Stimulated activated effector memory CD8-positive, alpha-beta T cell treated with anti-CD3 and anti-CD28 coated beads, Interleukin-12 subunit alpha, Interleukin-12 subunit beta, amount 100 ng/mL, for 72 hours (primary cell): Measurements from ENCODE around the gene SLC25A38.
A peak's percentile ranks its signal among the peaks of the same experiment; 100 is the strongest.
"Not testable (repeated sequence)": the region's sequence is repeated elsewhere in the genome, so short reads cannot be mapped to it uniquely, and the experiment has no call there.

Experiments
- ATAC-seq: fragments of 150-1000 bp; cut with Tn5 transposase; 2 replicates; pipeline ENCODE4 v1.10.0; 2021
- DNase-seq, 2 donors: peaks; one replicate each; pipeline ENCODE4 v3.0.0; 2021 to 2022; ENCODE audit warnings: low spot score in 2 of 2
- H3K27ac Mint-ChIP-seq: one replicate; pipeline ENCODE4 v1.8.0; 2022; ENCODE audit warnings: mild to moderate bottlenecking, mixed read lengths
- H3K36me3 Mint-ChIP-seq: one replicate; pipeline ENCODE4 v1.8.0; 2022; ENCODE audit warnings: mild to moderate bottlenecking, mixed read lengths
- H3K4me1 Mint-ChIP-seq: one replicate; pipeline ENCODE4 v1.8.0; 2022; ENCODE audit warnings: mixed read lengths
- H3K4me3 Mint-ChIP-seq: one replicate; pipeline ENCODE4 v1.8.0; 2022; ENCODE audit warnings: mild to moderate bottlenecking, mixed read lengths
- H3K9me3 Mint-ChIP-seq: one replicate; pipeline ENCODE4 v1.8.0; 2022; ENCODE audit warnings: mixed read lengths

Gene SLC25A38

DNA sequence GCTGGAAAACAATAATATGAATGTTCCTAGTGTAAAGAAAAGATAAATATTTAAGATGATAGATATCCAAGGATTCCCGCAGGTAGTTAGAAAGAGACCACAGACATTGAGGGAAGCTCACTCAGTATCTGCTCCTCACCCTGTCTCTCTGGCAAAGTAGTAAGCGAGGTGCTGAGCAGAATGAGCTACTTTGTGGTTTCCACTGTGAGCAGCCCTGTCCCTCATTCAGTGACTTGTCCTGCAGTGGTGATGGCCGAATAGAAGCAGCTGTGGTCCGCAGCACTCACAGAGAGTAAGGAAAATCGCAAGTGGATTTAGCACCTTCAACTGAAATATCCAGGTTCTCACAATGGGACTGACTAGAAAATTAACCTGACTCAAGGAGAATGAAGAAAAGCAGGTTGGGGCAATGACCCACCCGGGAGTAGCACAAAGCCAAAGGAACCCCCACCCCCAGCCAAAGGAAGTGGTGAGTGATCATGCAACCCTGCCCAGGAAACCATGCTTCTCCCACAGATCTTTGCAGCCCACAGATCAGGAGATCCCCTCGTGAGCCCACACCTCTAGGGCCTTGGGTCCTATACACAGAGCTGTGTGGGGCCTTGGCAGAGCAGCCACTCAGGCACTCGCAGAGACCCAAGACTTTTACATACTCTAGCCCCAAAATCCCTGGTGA is 21.8 kb upstream of the SLC25A38 start:
- DNase-seq (peak; percentile 27 to 70), ATAC-seq (peak; percentile 97)
- Mint-ChIP-seq H3K4me1 (peaks cover 41% of the 10 kb centered on the region), H3K9me3 (no peaks in the 10 kb centered on the region), H3K27ac (peak overlapping the region; percentile 91), H3K4me3 (peak overlapping the region; percentile 53), H3K36me3 (no peaks in the 10 kb centered on the region)

- Mint-ChIP-seq H3K4me3 (peak overlapping the region; percentile 53), H3K4me1 (peaks cover 40% of the 10 kb centered on the region), H3K36me3 (no peaks in the 10 kb centered on the region), H3K9me3 (no peaks in the 10 kb centered on the region), H3K27ac (peak overlapping the region; percentile 91)
- DNase-seq (no peak), ATAC-seq (no peak)
Measured at GRCh38 chr3:39362192-39362591, 21.0 kb upstream of the SLC25A38 start.

DNA sequence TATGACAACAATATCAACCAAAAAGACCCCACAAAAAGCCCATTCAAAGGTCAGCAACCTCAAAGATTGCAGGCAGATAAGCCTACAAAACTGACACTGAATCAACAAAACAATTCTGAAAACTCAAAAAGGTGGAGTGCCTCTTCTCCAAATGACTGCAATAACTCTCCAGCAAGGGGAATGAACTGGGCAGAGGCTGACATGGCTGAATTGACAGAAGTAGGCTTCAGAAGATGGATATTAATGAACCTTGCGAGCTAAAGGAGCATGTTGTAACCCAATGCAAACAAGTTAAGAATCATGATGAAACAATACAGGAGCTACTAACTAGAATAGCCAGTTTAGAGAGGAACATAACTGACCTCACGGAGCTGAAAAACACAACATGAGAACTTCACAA is 20.4 kb upstream of the SLC25A38 start:
- ATAC-seq, result no peak
- Mint-ChIP-seq H3K4me3 (no peak overlapping the region), H3K36me3 (no peaks in the 10 kb centered on the region), H3K9me3 (no peaks in the 10 kb centered on the region), H3K4me1 (peaks cover 34% of the 10 kb centered on the region), H3K27ac (peak overlapping the region; percentile 91)
- no peak for DNase-seq

- not testable (repeated sequence) for ATAC-seq, H3K27ac Mint-ChIP-seq
Measured at GRCh38 chr3:39370450-39370849, 12.7 kb upstream of the SLC25A38 start.

GRCh38 chr3:39372833-39373232 is 10.3 kb upstream of the SLC25A38 start:
- no peak overlapping the region for H3K27ac Mint-ChIP-seq
- no peaks in the 10 kb centered on the region for H3K36me3 Mint-ChIP-seq
- H3K9me3 Mint-ChIP-seq, result no peaks in the 10 kb centered on the region
- peaks cover under 1% of the 10 kb centered on the region for H3K4me1 Mint-ChIP-seq
- DNase-seq (no peak), ATAC-seq (no peak)
- H3K4me3 Mint-ChIP-seq, result no peak overlapping the region

More at GRCh38 chr3:39370450-39370849, 12.7 kb upstream of the SLC25A38 start:
- not testable (repeated sequence) for H3K9me3 Mint-ChIP-seq, DNase-seq, H3K4me3 Mint-ChIP-seq, H3K4me1 Mint-ChIP-seq, H3K36me3 Mint-ChIP-seq

DNA sequence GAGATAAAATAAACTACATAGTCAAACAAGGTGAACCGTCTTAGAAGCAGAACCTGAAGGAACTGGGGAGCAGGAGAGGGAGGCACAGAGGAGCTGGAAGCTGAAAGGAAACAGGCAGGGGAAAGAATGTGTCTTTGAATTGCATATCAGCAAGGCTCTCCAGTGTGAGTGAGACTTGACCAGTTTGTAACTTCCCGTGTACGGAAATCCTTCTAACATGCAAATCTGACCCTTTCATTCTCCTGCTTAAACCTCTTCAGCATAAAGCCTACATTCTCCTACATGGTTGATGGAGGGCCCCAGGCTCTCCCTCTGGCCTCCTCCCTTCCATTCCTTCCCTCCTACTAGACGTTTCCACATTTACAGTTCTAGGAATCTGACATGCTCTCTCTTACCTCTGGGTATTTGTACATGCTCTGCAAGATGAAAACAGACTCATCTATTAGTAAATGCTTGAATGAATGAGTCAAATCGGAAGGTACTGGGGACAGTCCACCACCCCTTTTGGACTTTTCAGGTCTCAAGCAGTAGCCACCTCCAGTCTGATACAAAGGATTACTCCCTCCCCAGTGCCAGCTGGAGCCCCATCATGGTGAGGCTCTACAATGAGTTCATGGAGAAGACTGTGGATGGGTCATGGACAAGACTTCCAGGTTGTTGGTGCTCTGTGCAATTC is 6.1 kb upstream of the SLC25A38 start:
- no peak for ATAC-seq
- Mint-ChIP-seq H3K4me1 (peaks cover 11% of the 10 kb centered on the region), H3K36me3 (no peaks in the 10 kb centered on the region), H3K4me3 (no peak overlapping the region), H3K27ac (no peak overlapping the region), H3K9me3 (no peaks in the 10 kb centered on the region)
- no peak for DNase-seq

- ATAC-seq, result peak; percentile 84
- H3K4me3 Mint-ChIP-seq, result no peak overlapping the region
- no peaks in the 10 kb centered on the region for H3K9me3 Mint-ChIP-seq
- peaks cover 11% of the 10 kb centered on the region for H3K4me1 Mint-ChIP-seq
- no peaks in the 10 kb centered on the region for H3K36me3 Mint-ChIP-seq
- peak in 1 of 2 donors; percentile 67 for DNase-seq
- H3K27ac Mint-ChIP-seq, result no peak overlapping the region
Measured at GRCh38 chr3:39378088-39378487, 5.1 kb upstream of the SLC25A38 start.

GRCh38 chr3:39378957-39379777 is 4.0 kb upstream of the SLC25A38 start:
- no peak for DNase-seq
- H3K9me3 Mint-ChIP-seq, result no peaks in the 10 kb centered on the region
- no peak overlapping the region for H3K4me3 Mint-ChIP-seq
- peaks cover 6% of the 10 kb centered on the region for H3K36me3 Mint-ChIP-seq
- ATAC-seq, result no peak
- peaks cover 18% of the 10 kb centered on the region for H3K4me1 Mint-ChIP-seq
- no peak overlapping the region for H3K27ac Mint-ChIP-seq

GRCh38 chr3:39379778-39380155 is 3.4 kb upstream of the SLC25A38 start:
- H3K36me3 Mint-ChIP-seq, result peaks cover 8% of the 10 kb centered on the region
- peaks cover 19% of the 10 kb centered on the region for H3K4me1 Mint-ChIP-seq
- no peaks in the 10 kb centered on the region for H3K9me3 Mint-ChIP-seq
- ATAC-seq (no peak), DNase-seq (no peak)
- H3K4me3 Mint-ChIP-seq, result no peak overlapping the region
- H3K27ac Mint-ChIP-seq, result no peak overlapping the region

DNA sequence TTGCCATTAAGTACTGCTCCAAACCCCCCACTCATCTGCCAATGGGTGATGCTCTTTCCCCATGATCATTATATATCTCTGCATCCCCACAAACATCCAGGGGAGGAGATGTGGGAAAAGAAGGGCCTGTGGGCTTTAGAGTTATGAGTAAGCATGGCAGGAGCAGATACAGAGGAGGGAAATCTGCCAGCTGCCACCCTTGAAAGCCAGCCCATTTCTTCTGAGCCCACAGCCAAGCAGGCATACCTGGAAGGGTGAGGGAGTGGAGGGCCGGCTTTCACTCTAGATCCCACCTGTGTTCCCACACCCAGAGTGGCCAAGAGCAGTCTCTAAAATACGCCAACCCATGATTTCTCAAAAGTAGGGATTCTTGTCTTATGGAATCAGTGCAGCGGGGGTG is 1.7 kb upstream of the SLC25A38 start:
- Mint-ChIP-seq H3K9me3 (no peaks in the 10 kb centered on the region), H3K4me1 (peaks cover 34% of the 10 kb centered on the region), H3K27ac (no peak overlapping the region), H3K36me3 (peaks cover 14% of the 10 kb centered on the region), H3K4me3 (no peak overlapping the region)
- ATAC-seq (no peak), DNase-seq (no peak)

DNA sequence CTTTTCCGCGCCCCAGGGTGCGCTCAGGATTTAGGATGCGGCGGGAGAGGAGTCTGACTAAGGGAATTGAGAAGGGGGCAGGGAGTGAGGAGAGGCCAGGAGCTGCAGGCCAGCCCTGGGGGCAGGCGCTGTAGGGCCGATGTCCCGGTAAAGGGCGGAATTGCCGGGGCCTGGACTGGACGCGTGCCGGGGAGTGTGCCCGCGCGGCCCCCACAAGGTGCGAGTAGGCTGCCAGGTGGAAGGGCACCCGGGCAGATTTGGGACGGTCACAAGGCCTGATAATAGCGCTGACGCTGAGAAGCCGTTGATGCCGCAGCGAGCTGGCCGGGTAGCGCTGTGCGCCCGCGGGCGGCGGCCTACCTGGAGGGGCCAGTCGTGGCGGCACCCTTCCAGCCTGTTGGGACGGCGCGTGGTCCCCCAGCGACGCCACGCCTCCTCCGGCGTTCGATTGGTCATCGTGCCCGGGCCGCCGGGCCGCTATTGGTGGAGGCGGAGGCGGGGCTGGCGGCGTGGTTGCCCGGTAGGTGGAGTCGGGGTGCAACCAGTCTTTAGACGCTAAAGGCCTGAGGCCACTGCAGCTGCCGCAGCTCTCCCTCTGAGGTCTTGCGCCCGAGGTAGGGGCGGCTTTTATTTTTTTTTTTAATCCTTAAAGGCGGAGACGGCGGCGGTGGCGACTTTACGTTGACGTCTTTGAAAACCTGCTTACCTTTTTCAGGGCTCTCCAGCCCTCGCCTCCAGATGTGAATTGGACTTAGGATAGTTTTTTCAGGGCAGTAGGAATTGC is 903 bp downstream of the SLC25A38 start:
- Mint-ChIP-seq H3K36me3 (peaks cover 16% of the 10 kb centered on the region), H3K4me3 (peak overlapping the region; percentile 100), H3K9me3 (no peaks in the 10 kb centered on the region), H3K27ac (peak overlapping the region; percentile 99), H3K4me1 (peaks cover 56% of the 10 kb centered on the region)
- peak; percentile 93 to 96 for DNase-seq
- peak; percentile 86 for ATAC-seq

- ATAC-seq (no peak), DNase-seq (no peak)
- Mint-ChIP-seq H3K9me3 (no peaks in the 10 kb centered on the region), H3K36me3 (peaks cover 22% of the 10 kb centered on the region), H3K27ac (peak overlapping the region; percentile 99), H3K4me1 (peaks cover 62% of the 10 kb centered on the region), H3K4me3 (peak overlapping the region; percentile 100)
Measured at GRCh38 chr3:39384665-39385000, 1.5 kb downstream of the SLC25A38 start.

- ATAC-seq (no peak), DNase-seq (no peak)
- peak overlapping the region; percentile 100 for H3K4me3 Mint-ChIP-seq
- H3K4me1 Mint-ChIP-seq, result peaks cover 70% of the 10 kb centered on the region
- H3K27ac Mint-ChIP-seq, result peak overlapping the region; percentile 13
- peaks cover 31% of the 10 kb centered on the region for H3K36me3 Mint-ChIP-seq
- H3K9me3 Mint-ChIP-seq, result no peaks in the 10 kb centered on the region
Measured at GRCh38 chr3:39385456-39386090, 2.4 kb downstream of the SLC25A38 start.

GRCh38 chr3:39386318-39386717 is 3.1 kb downstream of the SLC25A38 start:
- Mint-ChIP-seq H3K27ac (peak overlapping the region; percentile 83), H3K36me3 (peaks cover 39% of the 10 kb centered on the region), H3K9me3 (no peaks in the 10 kb centered on the region), H3K4me3 (peak overlapping the region; percentile 100), H3K4me1 (peaks cover 67% of the 10 kb centered on the region)
- no peak for DNase-seq
- ATAC-seq, result no peak
